HG02642 (cell line): ENCODE measurements around the gene IGFBP4.
A peak's percentile ranks its signal among the peaks of the same experiment; 100 is the strongest.

Experiments used
- ATAC-seq: cut with Tn5 transposase; IDR thresholded peaks from one replicate; pipeline ENCODE4 v1.9.1; 2021; ENCODE audit warnings: mild to moderate bottlenecking; ENCODE audit not compliant: unreplicated experiment, poor library complexity

The IGFBP4 gene

GRCh38 chr17:40430272-40431230, 12.7 kb upstream of the IGFBP4 start:
- no peak for ATAC-seq

GRCh38 chr17:40431231-40431602, 12.0 kb upstream of the IGFBP4 start:
- no peak for ATAC-seq

- no peak for ATAC-seq
These were observed 10.3 kb upstream of the IGFBP4 start for GRCh38 chr17:40432864-40433528.

- ATAC-seq: no peak
These were observed 9.5 kb upstream of the IGFBP4 start for GRCh38 chr17:40433551-40434415.

GRCh38 chr17:40436636-40437035, 6.6 kb upstream of the IGFBP4 start:
- ATAC-seq: no peak

GRCh38 chr17:40437095-40437732, 6.0 kb upstream of the IGFBP4 start:
- no peak for ATAC-seq

- no peak for ATAC-seq
These were observed 3.1 kb upstream of the IGFBP4 start for GRCh38 chr17:40440166-40440565.

GRCh38 chr17:40442392-40443195, 656 bp upstream of the IGFBP4 start:
- ATAC-seq: no peak

- ATAC-seq: peak; percentile 1
These were observed 994 bp downstream of the IGFBP4 start for GRCh38 chr17:40443988-40444899.

- ATAC-seq: no peak
These were observed 2.7 kb downstream of the IGFBP4 start for GRCh38 chr17:40445751-40446468.

- ATAC-seq: no peak
These were observed 3.9 kb downstream of the IGFBP4 start for GRCh38 chr17:40447148-40447644.

- ATAC-seq: no peak
These were observed 4.6 kb downstream of the IGFBP4 start for GRCh38 chr17:40447806-40448205.

GRCh38 chr17:40448213-40448638, 5.0 kb downstream of the IGFBP4 start:
- ATAC-seq: no peak

- ATAC-seq: no peak
These were observed 5.5 kb downstream of the IGFBP4 start for GRCh38 chr17:40448639-40449261.

GRCh38 chr17:40450175-40450574, 6.9 kb downstream of the IGFBP4 start:
- ATAC-seq: no peak

GRCh38 chr17:40451420-40451819, 8.2 kb downstream of the IGFBP4 start:
- no peak for ATAC-seq

GRCh38 chr17:40452216-40452787, 9.1 kb downstream of the IGFBP4 start:
- no peak for ATAC-seq
